Measurements from ENCODE around the gene IQSEC2. TPM values are rescaled to one million over a fixed set of nuclear protein-coding genes. Genes with fewer than 3 reads are reported as not detected.

The IQSEC2 gene
- total and polyA plus RNA-seq, 11 donors = 7.7 to 16.4 (median 12.6) TPM

GRCh38 chrX:53227224-53227765, 54.1 kb downstream of the IQSEC2 start:
- Histone ChIP-seq H3K27me3 (peaks cover 0 to 12% (median 0%) of the 10 kb centered on the region in 9 donors), H3K9me3 (no peaks in the 10 kb centered on the region), H3K36me3 (no peaks in the 10 kb centered on the region), H3K4me3 (no peak overlapping the region), H3K27ac (no peak overlapping the region), H3K4me1 (peaks cover 0 to 30% (median 17%) of the 10 kb centered on the region in 12 donors)
- no peak for ATAC-seq
- no peak for DNase-seq
- TF ChIP-seq CTCF (IDR thresholded peaks at IDR 0.05) (no peak), POLR2A (IDR thresholded peaks at IDR 0.05) (no peak)
- WGBS, 4 donors = 74 to 85% (median 82%) methylated on average over 7 of the region's 7 CpGs
- intact Hi-C loops (cut with DNase I) = loop anchor here in 3 of 10 donors (10.0 kb wide), 2 partner anchors 58 to 142 kb away; partner anchors contain the start of genes IQSEC2 (in 2 of the 3) and TSPYL2 (in 1 of the 3)

GRCh38 chrX:53224860-53225797, 56.3 kb downstream of the IQSEC2 start, which contains the start of gene KDM5C:
Gene KDM5C, minus strand, starts transcription at chrX:53225207. Its CDS starts 318 bp downstream, at chrX:53224889.
- Histone ChIP-seq H3K4me3 (peak within 1 kb of the TSS; percentile 77 to 99 (median 92)), H3K27me3 (peaks cover 0 to 5% (median 0%) of the 10 kb centered on the region in 9 donors), H3K36me3 (peaks cover 0 to 14% (median 4%) of the 10 kb centered on the region in 9 donors), H3K4me1 (peaks cover 0 to 43% (median 24%) of the 10 kb centered on the region in 12 donors), H3K9me3 (no peaks in the 10 kb centered on the region), H3K27ac (peak within 1 kb of the TSS; percentile 78 to 97 (median 90))
- ATAC-seq = peak; percentile 83 to 93 (median 91)
- intact Hi-C loops (cut with DNase I) = loop anchor here in 3 of 10 donors (10.0 kb wide), 2 partner anchors 60 to 140 kb away; partner anchors contain the start of genes IQSEC2 (in 2 of the 3) and TSPYL2 (in 1 of the 3)
- 0 to 1% (median 1%) methylated on average over 41 to 66 of the region's 67 CpGs for WGBS, 4 donors
- TF ChIP-seq POLR2A (IDR thresholded peaks at IDR 0.05) (peak in 1 of 2 donors; percentile 38), CTCF (IDR thresholded peaks at IDR 0.05) (no peak)
- peak; percentile 88 to 97 (median 92) for DNase-seq

GRCh38 chrX:53223955-53224859, 57.2 kb downstream of the IQSEC2 start:
- intact Hi-C loops (cut with DNase I) = loop anchor here in 3 of 10 donors (10.0 kb wide), 2 partner anchors 61 to 139 kb away; partner anchors contain the start of genes IQSEC2 (in 2 of the 3) and TSPYL2 (in 1 of the 3)

More at GRCh38 chrX:53223955-53224859, 57.2 kb downstream of the IQSEC2 start:
- Histone ChIP-seq H3K9me3 (no peaks in the 10 kb centered on the region), H3K27me3 (no peaks in the 10 kb centered on the region), H3K36me3 (peaks cover 0 to 23% (median 13%) of the 10 kb centered on the region in 9 donors), H3K4me1 (peaks cover 0 to 43% (median 24%) of the 10 kb centered on the region in 12 donors), H3K27ac (peak overlapping the region; percentile 78 to 97 (median 90)), H3K4me3 (peak overlapping the region; percentile 77 to 99 (median 92))
- TF ChIP-seq POLR2A (IDR thresholded peaks at IDR 0.05) (no peak), CTCF (IDR thresholded peaks at IDR 0.05) (no peak)
- WGBS, 4 donors = 1 to 2% (median 1%) methylated on average over 33 to 40 of the region's 40 CpGs
- peak in 2 of 4 donors; percentile 8 to 21 for ATAC-seq
- no peak for DNase-seq

All from heart left ventricle (tissue), 16 donors.